Glomerular endothelial cell (primary cell): Measurements from ENCODE around the gene LSR. TPM values are rescaled to one million over a fixed set of nuclear protein-coding genes. Genes with fewer than 3 reads are reported as not detected.

ENCODE experiments used
- DNase-seq: peaks from one replicate; pipeline ENCODE4 v3.0.0-alpha.2; 2011; ENCODE audit warnings: low read depth, low spot score; ENCODE audit errors: extremely low read depth
- total RNA-seq: library from RNA; depleted of rRNA; stranded (reverse); fragments of >200 nt; gene quantifications from 2 replicates; pipeline ENCODE4 v1.2.3, GENCODE V29; 2015

Gene LSR
- total RNA-seq, 1 donor from 2014 or later: 1.6 TPM

DNA sequence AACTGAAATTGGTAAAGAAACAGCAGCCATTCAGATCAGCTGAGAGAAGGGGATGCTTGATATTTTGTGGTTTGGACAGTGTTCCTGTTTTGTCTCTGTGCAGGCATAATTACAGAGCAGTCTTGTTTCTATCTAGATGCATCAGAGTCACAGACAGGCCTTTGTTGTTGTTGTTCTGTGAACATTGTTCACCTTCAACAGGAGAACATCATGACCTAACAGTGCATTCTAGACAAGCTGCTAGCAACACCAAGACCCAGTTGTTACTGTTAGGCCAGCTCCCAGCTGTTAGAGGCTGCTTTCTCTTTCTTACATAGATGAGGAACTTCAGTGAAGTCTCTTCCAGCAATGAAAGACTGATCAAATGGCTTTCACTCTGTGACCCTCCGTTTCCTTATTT, 8.5 kb upstream of the LSR start:
- DNase-seq: no peak

DNA sequence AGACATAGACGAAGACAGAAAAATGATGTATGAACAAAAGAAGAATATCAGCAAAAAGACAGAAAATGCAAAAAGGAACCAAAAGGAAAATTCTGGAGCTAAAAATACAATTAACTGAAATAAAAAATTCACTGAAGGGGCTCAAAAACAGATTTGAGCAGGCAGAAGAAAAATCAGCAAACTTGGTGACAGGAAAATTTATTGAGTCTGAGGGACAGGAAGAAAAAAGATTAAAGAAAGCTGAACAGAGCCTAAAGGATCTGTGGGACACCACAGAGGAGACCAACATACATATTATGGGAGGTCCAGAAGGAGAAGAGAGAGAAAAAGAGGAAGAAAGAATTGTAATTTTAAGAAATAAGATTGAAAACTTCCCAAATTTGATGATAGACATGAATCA, 7.4 kb upstream of the LSR start:
- DNase-seq: no peak

DNA sequence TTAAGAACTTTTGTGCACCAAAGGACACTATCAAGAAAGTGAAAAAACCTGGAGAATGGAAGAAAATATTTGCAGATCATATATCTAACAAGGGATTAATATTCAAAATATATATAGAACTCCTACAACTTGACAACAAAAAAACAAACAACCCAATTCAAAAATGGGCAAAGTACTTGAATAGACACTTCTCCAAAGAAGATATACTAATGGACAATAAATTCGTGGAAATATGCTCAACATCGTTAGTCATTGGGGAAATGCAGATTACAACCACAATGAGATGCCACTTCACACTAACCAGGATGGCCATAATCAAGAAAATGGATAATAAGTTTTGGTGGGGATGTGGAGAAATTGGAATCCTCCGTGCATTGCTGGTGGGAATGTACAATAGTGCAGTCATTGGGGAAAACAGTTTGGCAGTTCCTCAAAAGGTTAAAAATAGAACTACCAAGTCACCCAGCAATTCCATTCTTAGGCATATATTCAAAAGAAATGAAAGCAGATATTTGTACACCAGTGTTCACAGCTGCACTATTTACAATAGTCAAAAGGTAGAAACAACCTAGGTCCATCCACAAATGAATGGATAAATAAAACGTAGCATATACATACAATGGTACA, 2.2 kb upstream of the LSR start:
- no peak for DNase-seq

DNA sequence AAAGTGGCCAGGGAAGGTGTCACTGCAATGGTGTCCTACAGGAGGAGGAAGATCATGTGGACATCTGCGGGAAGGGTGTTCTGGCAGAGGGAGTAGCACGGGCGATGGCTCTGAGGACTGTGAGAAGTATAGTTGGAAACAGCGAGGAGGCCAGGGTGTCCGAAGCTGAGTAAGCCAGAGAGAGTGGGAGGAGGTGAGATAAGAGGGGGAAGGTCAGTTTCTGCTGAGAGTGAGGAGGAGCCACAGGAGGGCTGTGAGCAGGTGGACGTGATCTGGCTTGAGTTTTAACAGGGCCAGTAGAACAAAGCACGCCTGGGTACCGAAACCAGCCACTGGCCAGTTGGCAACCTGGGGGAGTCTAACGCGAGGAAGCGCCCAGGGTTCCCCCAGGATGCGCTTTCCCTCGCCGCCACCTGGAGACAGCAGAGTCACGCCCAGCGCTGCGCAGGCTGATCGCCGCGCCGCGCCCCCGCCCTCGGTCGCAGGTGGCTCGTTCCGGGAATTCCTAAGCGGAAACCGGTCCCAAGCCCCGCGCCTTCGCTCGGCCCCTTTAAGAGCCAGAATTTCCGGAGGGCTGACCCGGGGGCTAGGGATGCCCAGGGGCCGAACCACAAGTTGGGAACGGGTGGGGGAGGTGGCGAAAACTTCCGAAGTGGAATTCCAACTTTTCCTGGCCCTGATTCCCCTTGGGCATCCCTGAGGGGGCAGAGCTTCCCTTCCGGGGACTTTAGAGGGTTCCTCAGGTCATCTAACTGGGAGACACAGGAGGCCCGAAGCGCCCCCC, 1.1 kb upstream of the LSR start:
- DNase-seq: no peak

DNA sequence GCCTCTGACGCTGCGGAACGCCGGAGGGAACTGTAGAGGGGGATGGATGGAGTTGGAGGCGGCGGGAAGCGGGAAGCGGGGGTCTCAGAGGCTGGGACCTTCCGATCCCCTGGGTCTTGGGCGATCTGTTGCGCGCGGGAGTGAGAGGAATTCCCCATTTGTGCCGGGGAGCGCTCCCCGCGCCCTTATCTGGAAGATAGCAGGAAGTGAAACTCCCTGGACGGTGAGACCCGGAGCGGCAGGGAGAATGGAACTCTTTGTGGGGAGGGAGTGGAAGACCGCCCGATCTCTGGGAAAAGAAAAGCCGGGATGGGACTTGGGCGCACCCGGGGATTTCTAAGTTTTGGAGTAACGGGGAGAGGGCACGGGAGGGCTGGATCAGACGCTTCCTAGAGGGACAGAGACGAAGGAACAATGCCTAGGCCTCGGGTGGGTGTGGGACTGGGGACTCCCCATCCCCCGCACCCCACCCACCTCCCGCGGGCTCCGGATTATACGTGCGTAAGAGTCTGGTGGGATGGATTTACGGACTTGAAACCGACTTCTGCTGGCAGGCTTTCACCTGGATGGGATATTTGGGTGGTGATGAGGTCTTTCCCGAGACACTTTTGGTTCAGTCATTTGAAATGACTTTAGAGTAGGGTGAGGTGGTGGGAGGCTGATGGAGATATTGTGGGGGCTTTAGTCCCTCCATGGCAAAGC, 495 bp downstream of the LSR start:
- DNase-seq: no peak

DNA sequence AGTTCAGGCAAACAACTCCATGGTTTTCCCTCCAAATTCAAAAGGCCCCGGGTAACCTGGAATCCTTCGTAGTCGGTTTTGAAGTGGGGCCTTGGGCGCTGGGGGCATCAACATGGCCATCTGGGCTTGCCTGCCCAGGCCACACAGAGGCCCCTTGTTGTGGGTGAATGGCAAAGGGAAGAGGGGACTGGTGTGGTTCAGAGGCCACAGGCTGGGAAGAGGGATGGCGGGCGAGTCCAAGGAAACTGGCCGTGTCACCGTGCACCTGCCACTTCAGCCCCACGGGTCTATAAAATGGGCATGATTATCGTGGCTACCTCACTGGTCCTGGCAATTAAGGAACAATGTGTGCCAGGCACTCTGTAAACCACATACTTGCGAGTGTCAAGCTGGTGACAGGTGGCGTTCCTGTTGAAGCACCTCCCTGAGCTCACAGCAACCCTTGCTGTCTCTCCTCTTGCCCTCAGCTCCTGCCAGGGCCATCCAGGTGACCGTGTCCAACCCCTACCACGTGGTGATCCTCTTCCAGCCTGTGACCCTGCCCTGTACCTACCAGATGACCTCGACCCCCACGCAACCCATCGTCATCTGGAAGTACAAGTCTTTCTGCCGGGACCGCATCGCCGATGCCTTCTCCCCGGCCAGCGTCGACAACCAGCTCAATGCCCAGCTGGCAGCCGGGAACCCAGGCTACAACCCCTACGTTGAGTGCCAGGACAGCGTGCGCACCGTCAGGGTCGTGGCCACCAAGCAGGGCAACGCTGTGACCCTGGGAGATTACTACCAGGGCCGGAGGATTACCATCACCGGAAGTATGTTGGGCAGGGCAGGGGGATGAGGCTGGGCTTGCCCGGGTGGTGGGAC, 1.3 kb downstream of the LSR start:
- no peak for DNase-seq

DNA sequence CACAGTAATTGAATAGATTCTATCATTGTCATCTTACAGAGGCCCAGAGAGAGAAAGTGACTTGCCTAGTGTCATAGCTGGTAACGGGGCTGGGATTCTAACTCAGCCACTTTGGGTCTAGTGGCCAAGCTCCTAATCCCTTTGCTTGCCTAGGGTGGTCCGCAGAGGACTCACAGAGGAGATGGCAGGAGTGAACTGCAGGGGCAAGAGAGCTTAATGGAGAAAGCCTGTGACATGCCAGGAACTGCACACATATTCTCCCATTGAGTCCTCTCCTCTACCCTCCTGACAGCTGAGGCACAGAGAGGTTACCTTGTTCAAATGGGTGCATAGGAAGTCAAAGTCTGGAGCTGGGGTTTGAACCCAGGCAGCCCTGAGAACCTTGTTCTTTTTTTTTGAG, 2.7 kb downstream of the LSR start:
- no peak for DNase-seq

DNA sequence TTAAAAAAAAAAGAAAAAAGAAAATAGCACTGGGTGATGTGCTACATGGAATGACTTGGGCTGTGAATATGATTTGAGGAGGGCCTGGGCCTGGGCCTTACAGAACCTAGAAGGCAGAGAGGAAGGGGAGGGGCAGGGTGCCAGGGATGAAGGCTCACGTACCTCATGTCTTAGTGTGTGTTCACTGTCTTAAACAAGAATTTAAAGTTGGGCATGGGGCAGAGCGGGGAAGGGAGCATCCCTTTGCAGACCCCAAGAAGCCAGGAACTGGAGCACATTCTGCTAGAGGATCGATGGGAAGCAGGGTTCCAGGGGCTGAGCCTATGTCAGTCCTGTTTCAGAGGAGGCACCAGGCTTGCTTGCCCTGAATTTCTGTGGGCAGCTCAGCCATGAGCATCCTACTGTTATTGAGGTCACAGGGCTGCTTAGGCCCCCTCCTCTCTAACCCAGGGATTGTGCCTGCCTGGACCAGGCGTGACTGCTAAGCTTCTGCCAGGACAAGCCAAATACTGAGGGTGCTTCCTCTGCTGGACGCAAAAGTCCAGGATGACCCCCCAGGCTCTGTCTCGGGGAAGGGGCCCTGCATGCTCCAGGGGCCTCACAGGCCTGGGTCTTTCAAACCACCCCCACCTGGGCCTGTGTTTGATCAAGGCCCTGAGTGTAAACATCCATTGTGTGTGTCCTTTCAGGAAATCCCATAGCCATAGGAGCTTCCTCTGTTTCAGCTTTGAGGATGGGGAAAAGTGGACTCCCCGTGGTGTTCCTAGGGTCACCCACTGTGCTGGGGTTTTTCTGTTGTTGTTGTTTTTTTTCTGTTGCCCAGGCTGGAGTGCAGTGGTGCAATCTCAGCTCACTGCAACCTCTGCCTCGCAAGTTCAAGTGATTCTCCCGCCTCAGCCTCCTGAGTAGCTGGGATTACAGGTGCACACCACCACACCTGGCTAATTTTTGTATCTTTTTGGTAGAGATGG, 4.8 kb downstream of the LSR start:
- DNase-seq: no peak

DNA sequence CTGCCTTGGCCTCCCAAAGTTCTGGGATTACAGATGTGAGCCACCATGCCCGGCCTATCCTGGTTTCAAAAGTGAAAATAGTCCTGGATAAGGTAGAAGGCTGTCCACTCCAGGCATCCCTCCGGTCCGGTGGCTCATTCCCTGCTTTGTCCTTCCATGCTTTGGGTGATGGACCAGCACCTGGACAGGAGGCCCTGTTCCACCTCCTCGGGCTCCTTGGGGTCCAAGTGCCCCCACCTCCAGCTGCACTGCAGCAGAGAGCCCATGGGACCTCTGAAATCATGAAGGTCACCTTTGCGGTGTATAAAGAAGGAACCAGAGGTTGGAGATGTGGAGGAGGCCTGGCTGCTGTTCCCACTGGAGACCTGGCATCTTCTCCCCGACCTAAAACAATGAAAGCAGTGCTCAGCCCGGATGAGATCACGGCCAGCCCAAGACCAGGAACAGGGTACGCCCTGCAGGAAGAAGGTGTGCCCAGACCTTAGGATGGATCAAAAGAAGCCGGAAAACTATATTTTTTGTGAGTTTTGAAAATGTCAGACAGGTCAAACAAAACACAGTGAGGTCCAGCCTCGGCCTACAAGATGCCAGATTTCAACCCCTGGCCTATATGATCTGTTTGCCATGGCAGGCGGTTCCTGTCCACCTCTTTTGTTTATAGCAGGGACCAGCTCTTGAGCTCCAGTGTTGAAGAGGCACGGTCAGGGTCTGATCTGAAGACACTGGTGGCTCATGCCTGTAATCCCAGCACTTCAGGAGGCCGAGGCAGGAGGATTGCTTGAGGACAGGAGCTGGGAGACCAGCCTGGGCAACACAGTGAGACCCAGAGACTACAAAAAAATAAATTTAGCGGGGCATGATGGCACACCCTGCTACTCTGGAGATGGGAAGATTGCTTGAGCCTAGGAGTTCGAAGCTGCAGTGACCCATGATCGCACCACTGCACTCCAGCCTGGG, 5.8 kb downstream of the LSR start:
- DNase-seq: no peak

DNA sequence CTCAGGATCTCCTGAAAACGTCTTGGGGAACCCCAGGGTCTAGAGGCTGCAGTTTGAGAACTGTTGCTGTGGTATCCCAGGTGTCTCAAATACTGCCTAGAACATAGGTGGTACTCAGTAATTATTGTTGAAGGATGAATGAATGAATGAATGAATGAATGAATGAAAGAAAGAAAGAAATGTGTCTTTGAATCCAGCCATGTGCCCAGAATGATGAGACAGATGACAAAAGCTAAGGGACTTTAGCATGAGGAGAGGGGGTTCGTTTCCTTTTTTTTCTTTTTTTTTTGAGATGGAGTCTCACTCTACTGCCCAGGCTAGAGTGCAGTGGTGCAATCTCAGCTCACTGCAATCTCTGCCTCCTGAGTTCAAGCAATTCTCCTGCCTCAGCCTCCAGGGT, 7.8 kb downstream of the LSR start:
- no peak for DNase-seq

DNA sequence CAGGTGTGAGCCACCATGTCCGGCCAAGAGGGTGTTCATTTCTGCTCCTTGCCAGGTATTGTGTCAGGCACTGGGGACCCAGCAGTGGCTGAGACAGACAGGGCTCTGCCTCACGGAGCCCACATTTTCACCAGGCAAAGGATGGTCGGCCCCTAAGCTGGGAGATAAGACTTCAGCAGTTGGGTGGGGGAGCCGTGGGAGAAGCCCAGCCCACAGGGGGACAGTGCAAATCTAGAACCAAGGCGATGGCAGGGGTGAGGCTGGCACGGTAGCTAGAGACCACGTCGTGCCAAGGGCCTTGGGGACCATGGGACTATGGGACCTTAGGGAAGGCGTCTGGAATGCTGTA, 8.3 kb downstream of the LSR start:
- no peak for DNase-seq

DNA sequence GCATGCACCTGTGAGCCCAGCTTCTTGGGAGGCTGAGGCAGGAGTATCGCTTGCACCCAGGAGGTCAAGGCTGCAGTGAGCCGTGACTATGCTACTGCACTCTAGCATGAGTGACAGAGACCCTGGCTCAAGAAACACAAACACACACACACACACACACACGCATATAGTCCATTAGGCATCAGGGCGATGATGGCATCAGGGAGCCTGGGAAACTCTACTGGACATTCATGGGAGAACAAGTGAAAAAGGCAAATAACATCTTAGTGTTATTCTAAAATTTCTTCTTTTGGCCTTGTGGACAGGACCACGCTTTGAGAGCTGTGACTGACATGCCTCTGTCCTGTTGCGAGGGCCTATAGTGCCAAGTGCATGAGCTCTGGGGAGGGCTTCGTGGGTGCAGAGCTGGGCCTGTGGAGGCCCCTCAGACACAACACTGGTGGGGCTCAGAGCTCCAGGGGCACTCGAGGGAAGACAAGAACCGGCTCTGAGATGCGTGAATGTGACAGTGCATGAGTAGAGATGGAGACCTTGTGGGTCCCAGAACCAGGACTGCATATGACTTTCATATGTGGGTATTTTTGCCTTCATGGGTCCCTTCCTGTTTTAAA, 12.0 kb downstream of the LSR start:
- no peak for DNase-seq

DNA sequence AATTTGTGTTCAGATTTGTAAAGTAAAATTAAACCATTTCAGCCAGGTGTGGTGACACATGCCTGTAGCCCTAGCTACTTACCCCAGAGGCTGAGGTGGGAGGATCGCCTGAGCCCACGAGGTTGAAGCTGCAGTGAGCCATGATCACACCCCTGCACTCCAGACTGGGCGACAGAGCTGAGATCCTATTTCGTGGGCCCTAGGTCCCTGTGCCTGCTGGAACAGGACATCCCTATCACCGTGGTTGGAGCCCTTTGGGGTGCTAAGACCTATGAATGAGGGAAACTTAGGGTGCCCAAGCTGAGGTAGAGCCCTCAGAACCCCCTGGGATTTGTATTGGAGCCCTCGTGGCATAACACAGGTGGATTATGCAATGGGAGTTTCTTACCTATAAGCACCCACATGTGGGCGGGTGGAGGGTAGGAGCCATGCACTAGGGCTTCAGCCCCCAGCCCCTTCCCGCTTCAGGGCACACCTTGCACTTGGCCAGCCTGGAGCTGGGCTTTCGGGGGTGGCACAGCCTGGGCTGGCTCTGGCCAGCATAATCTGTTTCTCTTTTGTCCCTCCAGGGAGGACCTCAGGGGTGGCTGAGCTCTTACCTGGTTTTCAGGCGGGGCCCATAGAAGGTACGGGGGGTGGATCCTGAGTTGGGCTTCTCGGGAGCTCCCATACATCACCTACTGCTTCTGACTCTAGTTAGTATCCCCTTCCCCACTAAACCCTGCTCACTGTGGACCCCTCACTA, 12.7 kb downstream of the LSR start:
- no peak for DNase-seq

DNA sequence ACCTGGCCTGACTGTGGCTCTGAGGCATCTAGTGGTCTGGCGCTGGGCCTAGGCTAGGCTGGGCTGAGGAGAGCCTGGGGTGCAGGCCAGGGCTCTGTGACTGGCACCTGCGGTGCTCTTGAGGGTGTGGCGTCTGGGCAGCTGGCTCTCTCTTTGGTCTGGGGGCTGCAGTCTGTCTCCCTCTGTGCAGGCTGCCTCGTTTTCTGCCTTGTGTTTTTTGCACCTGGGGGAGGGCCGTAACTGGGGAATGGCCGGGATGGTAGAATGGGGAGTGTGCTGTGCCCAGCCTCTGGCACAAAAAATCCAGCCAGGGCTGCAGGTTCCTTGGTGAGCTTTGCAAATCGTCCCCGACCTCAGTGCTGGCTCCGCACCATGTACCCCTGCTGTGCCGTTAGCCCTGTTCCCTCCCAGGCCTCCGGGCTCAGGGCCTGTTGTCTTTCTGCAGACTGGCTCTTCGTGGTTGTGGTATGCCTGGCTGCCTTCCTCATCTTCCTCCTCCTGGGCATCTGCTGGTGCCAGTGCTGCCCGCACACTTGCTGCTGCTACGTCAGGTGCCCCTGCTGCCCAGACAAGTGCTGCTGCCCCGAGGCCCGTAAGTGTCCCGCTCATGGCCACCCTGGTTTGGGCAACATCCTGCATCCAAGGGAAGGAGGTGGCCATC, 13.4 kb downstream of the LSR start:
- DNase-seq: no peak

DNA sequence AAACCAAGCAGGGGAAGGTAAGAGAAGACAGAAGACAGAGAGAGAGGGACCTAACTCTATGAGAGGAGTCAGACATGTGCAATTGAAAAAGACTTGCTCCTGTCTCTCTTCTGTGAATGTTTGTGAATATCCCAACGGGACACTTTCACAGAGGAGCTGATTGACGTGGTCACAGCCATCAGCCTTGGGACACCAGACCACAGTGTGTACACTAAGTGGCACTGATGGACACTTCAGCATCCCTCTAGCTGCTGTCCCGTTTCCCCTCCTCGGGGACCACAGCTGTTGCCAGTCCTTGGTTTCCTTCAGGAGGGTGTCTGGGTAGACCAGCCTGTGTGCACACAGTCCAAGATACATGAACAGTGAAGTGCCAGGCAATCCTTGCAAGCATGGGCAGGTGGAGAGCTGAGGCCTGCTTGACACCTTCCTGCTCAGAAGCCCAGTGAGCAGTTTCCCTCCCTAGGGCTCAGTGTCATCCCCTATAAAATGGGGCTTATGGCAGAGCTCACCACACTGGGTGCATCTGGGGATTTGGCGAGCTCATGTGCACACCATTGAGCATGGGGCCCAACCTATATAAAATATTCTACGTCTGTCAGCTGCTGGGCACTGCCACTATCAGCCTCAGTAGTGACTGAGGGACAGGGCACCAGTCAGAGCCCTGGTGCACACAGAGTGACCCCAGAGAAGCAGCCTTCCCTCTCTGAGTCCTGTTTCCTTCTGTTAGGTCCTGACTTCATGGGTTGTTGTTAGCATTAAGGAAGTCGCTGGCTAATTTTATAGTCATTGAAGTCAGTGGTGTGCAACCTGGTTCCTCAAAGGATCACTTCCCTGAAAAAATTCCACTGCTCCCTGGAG, 15.7 kb downstream of the LSR start:
- no peak for DNase-seq

DNA sequence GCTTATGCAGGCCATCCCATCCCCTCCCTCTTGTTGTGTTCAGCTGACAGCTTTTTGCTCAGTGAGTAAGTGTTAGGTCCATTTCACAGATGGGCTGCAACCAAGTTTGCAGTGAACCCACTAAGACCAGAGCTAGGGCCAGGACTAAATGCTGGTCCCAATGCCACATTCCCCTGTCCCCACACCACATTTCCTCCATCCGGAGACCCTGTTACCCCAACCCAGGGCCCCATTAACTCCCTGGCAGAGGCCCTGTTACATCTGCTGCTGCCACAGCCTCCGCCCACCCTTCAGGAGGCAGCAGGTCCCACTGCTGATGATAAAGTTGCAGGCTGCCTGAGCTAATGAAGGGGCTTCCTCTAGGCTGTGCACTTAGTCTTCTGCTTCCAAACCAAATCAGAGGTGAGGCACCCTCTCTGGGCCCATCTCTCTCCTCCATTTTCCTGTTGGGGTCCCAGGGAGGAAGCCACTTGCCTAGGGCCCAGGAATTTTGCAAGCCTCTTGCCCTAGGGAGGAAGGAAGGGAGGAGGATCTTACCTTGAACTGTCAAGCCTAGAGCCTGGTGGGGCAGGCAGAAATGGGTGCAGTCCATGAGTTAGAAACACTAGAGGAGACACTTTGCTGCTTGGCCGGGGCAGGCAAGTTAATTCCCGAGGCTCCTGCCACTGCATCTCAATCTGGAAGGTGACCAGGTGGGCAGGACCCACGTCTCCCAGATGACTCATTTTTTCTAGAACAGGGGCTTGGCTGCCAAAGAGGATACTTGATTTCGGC, 16.5 kb downstream of the LSR start:
- no peak for DNase-seq
